ENCODE results near the gene NRXN2.

DNA sequence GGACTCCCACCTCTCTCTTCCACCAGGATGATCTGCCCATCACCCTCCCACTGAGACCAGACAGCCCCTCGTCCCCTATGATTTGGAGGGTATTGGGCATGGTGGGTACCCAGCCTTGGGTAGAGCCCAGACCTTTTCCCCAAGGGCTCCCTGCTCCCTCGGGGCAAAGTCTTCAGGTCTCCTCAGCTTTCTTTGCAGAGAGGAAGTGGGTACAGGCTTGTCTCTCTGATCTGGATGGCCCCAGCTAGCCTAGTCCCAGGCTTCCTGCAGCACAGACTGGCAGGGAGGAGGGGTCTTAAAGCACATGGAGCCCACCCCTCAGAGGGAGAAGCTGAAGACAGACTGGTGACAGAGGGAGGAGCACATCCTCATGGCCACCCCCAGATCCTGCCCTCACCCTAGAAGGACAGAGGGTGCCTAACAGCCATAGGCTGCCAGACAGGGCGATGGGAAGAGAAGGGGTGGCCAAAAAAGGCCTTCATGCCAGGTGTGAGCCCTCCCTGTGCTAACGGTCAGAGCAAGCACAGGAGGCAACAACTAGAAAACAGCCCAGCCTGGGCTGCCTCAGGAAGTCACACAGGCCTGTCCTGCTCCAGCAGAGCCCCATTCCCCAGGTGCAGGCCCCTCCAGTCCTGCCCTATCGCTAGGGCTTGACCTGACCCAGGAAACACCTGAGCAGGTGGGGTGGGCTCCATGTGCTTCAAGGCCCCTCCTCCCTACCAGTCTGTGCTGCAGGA lies 101.5 kb downstream of the NRXN2 start:
- TF ChIP-seq, protein P1, sequence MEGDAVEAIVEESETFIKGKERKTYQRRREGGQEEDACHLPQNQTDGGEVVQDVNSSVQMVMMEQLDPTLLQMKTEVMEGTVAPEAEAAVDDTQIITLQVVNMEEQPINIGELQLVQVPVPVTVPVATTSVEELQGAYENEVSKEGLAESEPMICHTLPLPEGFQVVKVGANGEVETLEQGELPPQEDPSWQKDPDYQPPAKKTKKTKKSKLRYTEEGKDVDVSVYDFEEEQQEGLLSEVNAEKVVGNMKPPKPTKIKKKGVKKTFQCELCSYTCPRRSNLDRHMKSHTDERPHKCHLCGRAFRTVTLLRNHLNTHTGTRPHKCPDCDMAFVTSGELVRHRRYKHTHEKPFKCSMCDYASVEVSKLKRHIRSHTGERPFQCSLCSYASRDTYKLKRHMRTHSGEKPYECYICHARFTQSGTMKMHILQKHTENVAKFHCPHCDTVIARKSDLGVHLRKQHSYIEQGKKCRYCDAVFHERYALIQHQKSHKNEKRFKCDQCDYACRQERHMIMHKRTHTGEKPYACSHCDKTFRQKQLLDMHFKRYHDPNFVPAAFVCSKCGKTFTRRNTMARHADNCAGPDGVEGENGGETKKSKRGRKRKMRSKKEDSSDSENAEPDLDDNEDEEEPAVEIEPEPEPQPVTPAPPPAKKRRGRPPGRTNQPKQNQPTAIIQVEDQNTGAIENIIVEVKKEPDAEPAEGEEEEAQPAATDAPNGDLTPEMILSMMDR (IDR thresholded peaks at IDR 0.05; ENCODE audit: low read depth, low read length, poor library complexity, severe bottlenecking), result no peak
- no peak for TF ChIP-seq EZH2phosphoT487 (IDR thresholded peaks at IDR 0.05; ENCODE audit: borderline replicate concordance, low read length)
